HG03135 (cell line): ENCODE measurements around the gene MUC7.

Experiments
- ATAC-seq: cut with Tn5 transposase; IDR thresholded peaks from one replicate; pipeline ENCODE4 v1.9.1; 2021; ENCODE audit warnings: mild to moderate bottlenecking, moderate library complexity; ENCODE audit not compliant: unreplicated experiment

MUC7 gene

GRCh38 chr4:70531981-70532380 is 60.0 kb downstream of the MUC7 start:
- peak; percentile 71 for ATAC-seq
